Ishikawa (cell line): ENCODE measurements around the gene CTNND2.

Experiments
- CEBPB ChIP-seq: IDR thresholded peaks from 2 replicates; pipeline ENCODE4 v1.6.1; 2012
- CREB1 ChIP-seq: IDR thresholded peaks from 2 replicates; pipeline ENCODE4 v1.6.1; 2012; ENCODE audit warnings: low read depth
- EGR1 ChIP-seq: IDR thresholded peaks from 2 replicates; pipeline ENCODE4 v1.6.1; 2012
- EP300 ChIP-seq: IDR thresholded peaks from 2 replicates; pipeline ENCODE4 v1.6.1; 2012; ENCODE audit warnings: borderline replicate concordance
- FOXM1 ChIP-seq: IDR thresholded peaks from 2 replicates; pipeline ENCODE4 v1.6.1; 2012; ENCODE audit warnings: low read depth, borderline replicate concordance
- NFIC ChIP-seq: IDR thresholded peaks from 2 replicates; pipeline ENCODE4 v1.6.1; 2012
- RAD21 ChIP-seq: IDR thresholded peaks from 2 replicates; pipeline ENCODE4 v1.6.1; 2012; ENCODE audit warnings: low read depth
- TAF1 ChIP-seq: IDR thresholded peaks from 2 replicates; pipeline ENCODE4 v1.6.1; 2012; ENCODE audit warnings: low read depth, mild to moderate bottlenecking
- TCF12 ChIP-seq: IDR thresholded peaks from 2 replicates; pipeline ENCODE4 v1.6.1; 2012; ENCODE audit warnings: low read depth
- TEAD4 ChIP-seq: IDR thresholded peaks from 2 replicates; pipeline ENCODE4 v1.6.1; 2012
- YY1 ChIP-seq: IDR thresholded peaks from 2 replicates; pipeline ENCODE4 v1.6.1; 2012; ENCODE audit warnings: low read depth
- ZBTB7A ChIP-seq: IDR thresholded peaks from 2 replicates; pipeline ENCODE4 v1.6.1; 2012; ENCODE audit warnings: low read depth
- TF ChIP-seq, protein P1 (sequence below): IDR thresholded peaks from 2 replicates; pipeline ENCODE4 v1.6.1; 2012
- TF ChIP-seq, protein P2 (sequence below): IDR thresholded peaks from 2 replicates; pipeline ENCODE4 v1.6.1; 2012
- TF ChIP-seq, protein P3 (sequence below): IDR thresholded peaks from 2 replicates; pipeline ENCODE4 v1.6.1; 2012; ENCODE audit warnings: low read depth, mild to moderate bottlenecking

The CTNND2 gene

DNA sequence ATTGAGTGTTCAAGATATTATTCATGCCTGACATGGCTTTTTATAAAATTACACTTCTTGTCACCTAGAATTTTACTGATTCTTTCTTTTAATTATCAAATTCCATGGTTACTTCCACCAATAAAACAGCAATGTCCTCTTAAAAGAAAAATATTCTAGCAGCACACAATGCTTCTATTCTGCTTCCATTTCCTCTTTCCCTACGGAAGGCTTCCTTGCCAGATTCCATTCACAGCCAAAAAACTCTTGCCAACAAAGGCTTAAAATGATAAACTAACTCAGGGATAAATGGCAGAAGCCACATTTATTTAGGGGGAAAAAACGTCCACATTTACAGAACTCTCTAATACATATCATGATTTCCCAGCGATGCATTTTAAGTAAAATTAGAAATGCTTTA lies 111.6 kb downstream of the CTNND2 start:
- TF ChIP-seq EP300 (no peak), CREB1 (no peak), NFIC (no peak), ZBTB7A (no peak), EGR1 (no peak), TEAD4 (no peak), TCF12 (no peak), YY1 (no peak), TAF1 (no peak)
- TF ChIP-seq, protein P1, sequence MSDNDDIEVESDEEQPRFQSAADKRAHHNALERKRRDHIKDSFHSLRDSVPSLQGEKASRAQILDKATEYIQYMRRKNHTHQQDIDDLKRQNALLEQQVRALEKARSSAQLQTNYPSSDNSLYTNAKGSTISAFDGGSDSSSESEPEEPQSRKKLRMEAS = no peak
- TF ChIP-seq, protein P2, sequence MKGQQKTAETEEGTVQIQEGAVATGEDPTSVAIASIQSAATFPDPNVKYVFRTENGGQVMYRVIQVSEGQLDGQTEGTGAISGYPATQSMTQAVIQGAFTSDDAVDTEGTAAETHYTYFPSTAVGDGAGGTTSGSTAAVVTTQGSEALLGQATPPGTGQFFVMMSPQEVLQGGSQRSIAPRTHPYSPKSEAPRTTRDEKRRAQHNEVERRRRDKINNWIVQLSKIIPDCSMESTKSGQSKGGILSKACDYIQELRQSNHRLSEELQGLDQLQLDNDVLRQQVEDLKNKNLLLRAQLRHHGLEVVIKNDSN = no peak
- TF ChIP-seq, protein P3, sequence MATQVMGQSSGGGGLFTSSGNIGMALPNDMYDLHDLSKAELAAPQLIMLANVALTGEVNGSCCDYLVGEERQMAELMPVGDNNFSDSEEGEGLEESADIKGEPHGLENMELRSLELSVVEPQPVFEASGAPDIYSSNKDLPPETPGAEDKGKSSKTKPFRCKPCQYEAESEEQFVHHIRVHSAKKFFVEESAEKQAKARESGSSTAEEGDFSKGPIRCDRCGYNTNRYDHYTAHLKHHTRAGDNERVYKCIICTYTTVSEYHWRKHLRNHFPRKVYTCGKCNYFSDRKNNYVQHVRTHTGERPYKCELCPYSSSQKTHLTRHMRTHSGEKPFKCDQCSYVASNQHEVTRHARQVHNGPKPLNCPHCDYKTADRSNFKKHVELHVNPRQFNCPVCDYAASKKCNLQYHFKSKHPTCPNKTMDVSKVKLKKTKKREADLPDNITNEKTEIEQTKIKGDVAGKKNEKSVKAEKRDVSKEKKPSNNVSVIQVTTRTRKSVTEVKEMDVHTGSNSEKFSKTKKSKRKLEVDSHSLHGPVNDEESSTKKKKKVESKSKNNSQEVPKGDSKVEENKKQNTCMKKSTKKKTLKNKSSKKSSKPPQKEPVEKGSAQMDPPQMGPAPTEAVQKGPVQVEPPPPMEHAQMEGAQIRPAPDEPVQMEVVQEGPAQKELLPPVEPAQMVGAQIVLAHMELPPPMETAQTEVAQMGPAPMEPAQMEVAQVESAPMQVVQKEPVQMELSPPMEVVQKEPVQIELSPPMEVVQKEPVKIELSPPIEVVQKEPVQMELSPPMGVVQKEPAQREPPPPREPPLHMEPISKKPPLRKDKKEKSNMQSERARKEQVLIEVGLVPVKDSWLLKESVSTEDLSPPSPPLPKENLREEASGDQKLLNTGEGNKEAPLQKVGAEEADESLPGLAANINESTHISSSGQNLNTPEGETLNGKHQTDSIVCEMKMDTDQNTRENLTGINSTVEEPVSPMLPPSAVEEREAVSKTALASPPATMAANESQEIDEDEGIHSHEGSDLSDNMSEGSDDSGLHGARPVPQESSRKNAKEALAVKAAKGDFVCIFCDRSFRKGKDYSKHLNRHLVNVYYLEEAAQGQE = no peak

DNA sequence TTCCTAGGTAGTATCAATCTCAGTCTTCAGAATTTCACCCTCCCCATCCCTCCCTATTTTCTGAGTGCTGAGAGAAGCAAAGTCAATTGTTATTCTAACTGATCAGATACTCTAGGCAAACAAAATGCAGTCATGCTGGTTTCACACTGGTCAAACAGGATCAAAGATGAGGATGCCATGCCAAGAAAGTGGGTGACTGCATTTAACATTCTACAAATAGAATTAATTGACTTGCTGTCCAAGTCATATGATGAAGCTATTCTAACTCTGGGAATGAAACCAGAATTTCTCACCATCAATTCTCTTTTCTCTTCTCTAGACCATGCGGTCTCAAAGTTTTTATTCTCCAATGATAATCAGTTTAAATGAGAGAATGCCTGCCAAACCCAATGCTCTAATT lies 112.5 kb downstream of the CTNND2 start:
- TF ChIP-seq, protein P1 = no peak
- TF ChIP-seq, protein P2 = no peak
- no peak for TF ChIP-seq ZBTB7A
- TF ChIP-seq CEBPB = no peak
- no peak for TF ChIP-seq FOXM1
- no peak for TF ChIP-seq EP300
- no peak for TF ChIP-seq NFIC
- TF ChIP-seq YY1 = no peak
- no peak for TF ChIP-seq TEAD4
- TF ChIP-seq CREB1 = no peak
- no peak for TF ChIP-seq RAD21
- TF ChIP-seq TCF12 = no peak
- no peak for TF ChIP-seq EGR1
- TF ChIP-seq, protein P3 = no peak
- TF ChIP-seq TAF1 = no peak

DNA sequence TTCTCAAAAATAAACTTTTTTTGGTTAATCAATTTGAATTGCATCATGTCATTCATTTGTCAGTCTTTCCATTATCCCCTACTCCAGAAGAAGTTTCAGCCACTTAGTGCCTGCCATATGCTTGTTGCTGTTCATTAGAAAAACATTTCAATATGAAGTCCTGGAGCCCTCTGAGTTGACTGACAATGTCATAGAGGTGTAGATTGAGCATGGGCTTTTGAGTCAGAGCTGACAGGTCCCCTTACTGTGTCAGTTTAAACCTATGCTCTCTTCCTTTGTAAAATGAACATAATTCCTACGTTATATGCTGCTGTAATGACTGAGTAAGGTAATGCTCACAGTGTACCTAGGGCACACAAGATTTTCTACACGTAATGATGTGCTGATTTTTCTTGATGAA lies 114.0 kb downstream of the CTNND2 start:
- TF ChIP-seq, protein P3 = no peak

DNA sequence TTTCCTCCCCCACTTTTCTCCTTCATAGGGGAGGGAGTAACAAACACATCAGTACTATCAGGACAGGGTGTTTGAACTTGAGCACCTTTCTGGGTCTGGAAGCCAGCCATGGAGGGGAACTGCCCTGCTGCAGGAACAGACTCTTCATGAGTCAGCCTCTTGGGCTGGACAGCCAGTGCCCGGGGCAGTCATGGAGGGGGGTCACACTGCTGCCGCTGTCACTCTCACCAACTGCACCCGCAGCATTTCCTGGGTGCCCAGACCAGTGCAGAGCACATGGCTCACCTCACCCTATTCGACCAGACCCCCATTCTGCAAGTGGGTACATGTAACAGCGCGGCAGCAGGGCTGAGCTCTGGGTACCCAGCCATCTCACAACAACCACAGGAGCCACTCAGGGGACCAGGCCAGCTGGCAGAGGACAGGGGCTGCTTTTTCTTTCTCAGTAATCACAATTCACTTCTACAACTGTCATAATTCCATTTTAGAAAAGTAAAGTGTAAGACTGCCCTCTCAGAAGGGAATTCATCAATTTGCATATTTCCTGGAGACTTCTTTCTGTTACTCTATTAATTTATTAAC lies 118.4 kb downstream of the CTNND2 start:
- no peak for TF ChIP-seq TEAD4
- no peak for TF ChIP-seq EGR1

DNA sequence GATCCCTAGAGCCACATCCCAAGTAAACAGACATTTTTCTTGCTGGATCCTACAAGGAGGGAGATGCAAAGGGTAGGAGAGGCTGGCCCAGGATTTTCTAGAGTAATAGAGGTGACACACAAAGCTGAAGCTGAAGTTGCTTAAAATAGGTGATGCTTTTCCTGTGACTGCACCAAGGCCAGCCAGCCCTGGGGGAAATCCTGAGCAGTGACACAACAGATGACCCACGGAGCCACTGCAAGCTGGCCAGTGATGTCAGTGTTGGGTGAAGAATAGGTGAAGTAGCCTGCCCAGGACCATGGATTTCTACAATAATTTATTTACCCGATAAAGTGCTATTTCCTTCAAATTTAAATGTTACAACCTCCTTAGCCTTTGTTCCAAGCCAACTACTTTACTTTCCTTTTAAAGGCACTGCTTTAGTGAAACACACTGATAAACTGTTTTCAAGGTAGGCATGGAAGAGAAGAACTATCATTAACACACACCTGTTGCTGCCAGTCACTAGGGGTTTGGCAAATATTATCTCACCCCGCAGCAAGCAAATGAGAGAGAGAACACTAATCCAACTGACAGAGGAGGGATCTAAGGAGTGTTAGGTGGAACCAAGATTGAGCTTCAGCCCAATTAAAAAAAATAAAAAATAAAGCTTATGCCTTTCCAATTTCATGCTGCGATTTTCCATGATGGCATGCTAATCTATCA lies 123.5 kb downstream of the CTNND2 start:
- TF ChIP-seq YY1 (no peak), CEBPB (no peak), EGR1 (no peak), EP300 (no peak), TEAD4 (no peak), TAF1 (no peak), TCF12 (no peak), CREB1 (no peak)
- TF ChIP-seq, protein P2 = no peak
